H9 (cell line): ENCODE measurements around the gene DNAH8. TPM values are rescaled to one million over a fixed set of nuclear protein-coding genes. Genes with fewer than 3 reads are reported as not detected.

ENCODE experiments used
- DNase-seq: peaks from one replicate; pipeline ENCODE4 v3.0.0-alpha.2; 2017
- H2AFZ ChIP-seq: one replicate; pipeline ENCODE4 v1.6.1; 2013; ENCODE audit warnings: mild to moderate bottlenecking, low read length, control low read depth, moderate library complexity
- H2AK5ac ChIP-seq: 2 replicates; pipeline ENCODE4 v1.6.1; 2013; ENCODE audit warnings: low read length, control low read depth, mixed read lengths; ENCODE audit not compliant: insufficient read length
- H2BK120ac ChIP-seq: one replicate; pipeline ENCODE4 v1.6.1; 2013; ENCODE audit warnings: low read depth, mild to moderate bottlenecking, low read length, control low read depth, inconsistent platforms; ENCODE audit not compliant: poor library complexity, severe bottlenecking
- H2BK12ac ChIP-seq: 2 replicates; pipeline ENCODE4 v1.6.1; 2013; ENCODE audit warnings: low read length, control low read depth, mixed read lengths, low read depth; ENCODE audit not compliant: insufficient read length
- H2BK15ac ChIP-seq: 2 replicates; pipeline ENCODE4 v1.6.1; 2013; ENCODE audit warnings: low read depth, low read length, control low read depth
- H2BK20ac ChIP-seq: one replicate; pipeline ENCODE4 v1.6.1; 2013; ENCODE audit warnings: low read depth, mild to moderate bottlenecking, low read length, control low read depth, inconsistent platforms; ENCODE audit not compliant: poor library complexity, severe bottlenecking
- H2BK5ac ChIP-seq: 2 replicates; pipeline ENCODE4 v1.6.1; 2013; ENCODE audit warnings: low read length, control low read depth, mixed read lengths; ENCODE audit not compliant: insufficient read length
- H3K14ac ChIP-seq: 2 replicates; pipeline ENCODE4 v1.6.1; 2013; ENCODE audit warnings: low read length, control low read depth; ENCODE audit not compliant: insufficient read depth
- H3K18ac ChIP-seq: 2 replicates; pipeline ENCODE4 v1.6.1; 2013; ENCODE audit warnings: low read depth, mild to moderate bottlenecking, mixed read lengths, low read length, control low read depth; ENCODE audit not compliant: insufficient read length
- H3K23ac ChIP-seq: 2 replicates; pipeline ENCODE4 v1.6.1; 2013; ENCODE audit warnings: low read length, control low read depth, mixed read lengths, low read depth; ENCODE audit not compliant: insufficient read length
- H3K23me2 ChIP-seq: 2 replicates; pipeline ENCODE4 v1.6.1; 2013; ENCODE audit warnings: low read depth, mild to moderate bottlenecking, mixed read lengths, low read length, control low read depth; ENCODE audit not compliant: insufficient read length, poor library complexity, severe bottlenecking
- H3K27ac ChIP-seq: 2 replicates; pipeline ENCODE4 v1.5.1; 2013; ENCODE audit warnings: low read length, control low read depth, mixed read lengths, low read depth; ENCODE audit not compliant: insufficient read length
- H3K27me3 ChIP-seq: 2 replicates; pipeline ENCODE4 v1.6.1; 2013; ENCODE audit warnings: low read length, control low read depth, inconsistent platforms; ENCODE audit not compliant: insufficient read depth
- H3K4ac ChIP-seq: 2 replicates; pipeline ENCODE4 v1.6.1; 2013; ENCODE audit warnings: low read depth, mild to moderate bottlenecking, control low read depth, inconsistent platforms, low read length, moderate library complexity
- H3K4me1 ChIP-seq: 2 replicates; pipeline ENCODE4 v1.6.1; 2013; ENCODE audit warnings: low read length, control low read depth, inconsistent platforms; ENCODE audit not compliant: insufficient read depth
- H3K4me2 ChIP-seq: 2 replicates; pipeline ENCODE4 v1.6.1; 2013; ENCODE audit warnings: low read length, control low read depth, mixed read lengths; ENCODE audit not compliant: insufficient read length, insufficient read depth
- H3K56ac ChIP-seq: 2 replicates; pipeline ENCODE4 v1.6.1; 2013; ENCODE audit warnings: low read depth, mild to moderate bottlenecking, mixed read lengths, low read length, control low read depth; ENCODE audit not compliant: insufficient read length
- H3K79me1 ChIP-seq: 2 replicates; pipeline ENCODE4 v1.6.1; 2013; ENCODE audit warnings: low read depth, mild to moderate bottlenecking, moderate library complexity, low read length, control low read depth, inconsistent platforms; ENCODE audit not compliant: insufficient read depth, poor library complexity, severe bottlenecking
- H3K79me2 ChIP-seq: 2 replicates; pipeline ENCODE4 v1.6.1; 2013; ENCODE audit warnings: low read length, control low read depth, inconsistent platforms; ENCODE audit not compliant: insufficient read depth
- H3K9ac ChIP-seq: 2 replicates; pipeline ENCODE4 v1.6.1; 2013; ENCODE audit warnings: low read length, control low read depth, mixed read lengths; ENCODE audit not compliant: insufficient read length; ENCODE audit errors: extremely low read depth
- H3K9me3 ChIP-seq: one replicate; pipeline ENCODE4 v1.6.1; 2013; ENCODE audit warnings: low read depth, low read length, inconsistent platforms; ENCODE audit not compliant: control insufficient read depth
- H3T11ph ChIP-seq: one replicate; pipeline ENCODE4 v1.6.1; 2013; ENCODE audit warnings: mild to moderate bottlenecking, low read length, control low read depth, inconsistent platforms
- H4K20me1 ChIP-seq: one replicate; pipeline ENCODE4 v1.6.1; 2013; ENCODE audit not compliant: control insufficient read depth, insufficient read length, insufficient read depth
- H4K5ac ChIP-seq: 2 replicates; pipeline ENCODE4 v1.6.1; 2013; ENCODE audit warnings: low read depth, mild to moderate bottlenecking, mixed read lengths, low read length, control low read depth; ENCODE audit not compliant: insufficient read length
- H4K8ac ChIP-seq: replicated peaks from 2 replicates; pipeline ENCODE4 v1.6.1; 2013; ENCODE audit warnings: low read length, control low read depth, mixed read lengths, low read depth; ENCODE audit not compliant: insufficient read length
- H4K91ac ChIP-seq: 2 replicates; pipeline ENCODE4 v1.6.1; 2013; ENCODE audit warnings: low read depth, mild to moderate bottlenecking, moderate library complexity, mixed read lengths, low read length, control low read depth; ENCODE audit not compliant: insufficient read length
- H3K27ac Mint-ChIP-seq, 3 experiments: 2 replicates in 2 of 3; 3 replicates in 1 of 3; pipeline ENCODE4 v1.8.0; 2020 to 2021; ENCODE audit warnings: mixed read lengths in 3 of 3, mild to moderate bottlenecking in 1 of 3, moderate library complexity in 1 of 3
- H3K27me3 Mint-ChIP-seq: 2 replicates; pipeline ENCODE4 v1.8.0; 2021; ENCODE audit warnings: low read depth, mild to moderate bottlenecking, moderate library complexity, mixed read lengths
- H3K36me3 Mint-ChIP-seq, 3 experiments: 2 replicates in 2 of 3; 3 replicates in 1 of 3; pipeline ENCODE4 v1.8.0; 2020 to 2021; ENCODE audit warnings: low read depth in 3 of 3, mixed read lengths in 3 of 3; ENCODE audit not compliant: insufficient read depth in 1 of 3
- H3K4me1 Mint-ChIP-seq, 2 experiments: 2 replicates each; pipeline ENCODE4 v1.8.0; 2020; ENCODE audit warnings: mixed read lengths in 2 of 2
- H3K4me3 Mint-ChIP-seq, 2 experiments: 2 replicates in 1 of 2; 3 replicates in 1 of 2; pipeline ENCODE4 v1.8.0; 2020 to 2021; ENCODE audit warnings: mild to moderate bottlenecking in 2 of 2, mixed read lengths in 2 of 2, moderate library complexity in 1 of 2
- H3K9me3 Mint-ChIP-seq, 2 experiments: 2 replicates in 1 of 2; 3 replicates in 1 of 2; pipeline ENCODE4 v1.8.0; 2020; ENCODE audit warnings: mild to moderate bottlenecking in 2 of 2, mixed read lengths in 2 of 2, moderate library complexity in 1 of 2
- WGBS: extraction: QIAGEN DNeasy Blood & Tissue Kit; methylation state at CpG from one replicate; pipeline ENCODE4 v1.1.7; 2013; ENCODE audit warnings: missing lambda C conversion rate, low lambda C conversion rate, mixed read lengths; ENCODE audit not compliant: insufficient read length; ENCODE audit errors: extremely low coverage; 5-methylcytosine and 5-hydroxymethylcytosine counted together
- total RNA-seq: library from RNA; stranded (reverse); gene quantifications from 2 replicates; pipeline ENCODE4 v1.2.1, GENCODE V29; 2021
- TF ChIP-seq, protein P1 (sequence below): fragments of 200-600 bp; sonication (generic); conservative IDR thresholded peaks from 3 replicates; pipeline ENCODE4 v1.8.0; 2021; ENCODE audit warnings: antibody characterized with exemption, mild to moderate bottlenecking

The DNAH8 gene
- total RNA-seq, 1 experiment from 2014 or later, result not detected

DNA sequence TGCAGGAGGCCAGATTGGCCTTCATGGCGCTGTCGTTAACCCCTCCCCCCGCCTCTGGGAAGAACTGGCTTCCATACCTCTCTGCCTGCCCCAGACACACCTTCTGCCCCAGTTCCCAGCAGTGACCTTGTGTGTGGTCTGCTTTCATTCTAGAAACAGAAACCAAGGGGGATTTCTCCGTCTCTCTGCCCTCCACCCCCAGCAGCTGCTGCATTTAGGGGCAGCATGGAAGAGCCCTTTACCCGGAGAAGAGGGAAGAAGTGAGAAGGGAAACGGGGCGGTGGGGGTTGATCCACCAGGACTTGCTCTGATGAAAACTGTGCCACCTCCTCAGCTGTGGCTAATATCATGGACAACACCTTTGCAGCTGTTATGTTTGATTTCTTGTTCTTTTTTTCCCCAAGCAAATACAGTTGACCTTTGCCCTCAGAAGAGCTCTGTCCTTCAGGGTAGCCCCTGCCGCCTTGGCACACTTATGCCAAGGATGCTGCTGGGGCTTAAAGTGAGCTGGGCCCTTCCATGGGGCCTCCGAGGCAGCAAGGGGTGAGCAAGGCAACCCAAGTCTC is 339.5 kb downstream of the DNAH8 start:
- H3K4me2 ChIP-seq, result no peak overlapping the region
- H4K91ac ChIP-seq, result no peak overlapping the region
- H3K36me3 Mint-ChIP-seq, result peaks cover 0 to 7% (median 3%) of the 10 kb centered on the region in 3 experiments; a peak in 4 of 7 replicates
- no peak overlapping the region for H3K27ac ChIP-seq
- H3K4me1 ChIP-seq, result 0 out of 2 replicates have a peak, but pooled peaks cover 2% of the 10 kb centered on the region
- no peaks in the 10 kb centered on the region for H3K9me3 ChIP-seq
- no peak for DNase-seq
- no peaks in the 10 kb centered on the region for H3K9me3 Mint-ChIP-seq
- H2AFZ ChIP-seq, result no peak overlapping the region
- WGBS, result no CpG with 5 or more reads among the region's 9 CpGs
- H2BK15ac ChIP-seq, result no peak overlapping the region
- no peak overlapping the region for H3K4me3 Mint-ChIP-seq
- no peak overlapping the region for H3K4ac ChIP-seq
- peaks cover 2% of the 10 kb centered on the region for H3K23me2 ChIP-seq
- TF ChIP-seq, protein P1, sequence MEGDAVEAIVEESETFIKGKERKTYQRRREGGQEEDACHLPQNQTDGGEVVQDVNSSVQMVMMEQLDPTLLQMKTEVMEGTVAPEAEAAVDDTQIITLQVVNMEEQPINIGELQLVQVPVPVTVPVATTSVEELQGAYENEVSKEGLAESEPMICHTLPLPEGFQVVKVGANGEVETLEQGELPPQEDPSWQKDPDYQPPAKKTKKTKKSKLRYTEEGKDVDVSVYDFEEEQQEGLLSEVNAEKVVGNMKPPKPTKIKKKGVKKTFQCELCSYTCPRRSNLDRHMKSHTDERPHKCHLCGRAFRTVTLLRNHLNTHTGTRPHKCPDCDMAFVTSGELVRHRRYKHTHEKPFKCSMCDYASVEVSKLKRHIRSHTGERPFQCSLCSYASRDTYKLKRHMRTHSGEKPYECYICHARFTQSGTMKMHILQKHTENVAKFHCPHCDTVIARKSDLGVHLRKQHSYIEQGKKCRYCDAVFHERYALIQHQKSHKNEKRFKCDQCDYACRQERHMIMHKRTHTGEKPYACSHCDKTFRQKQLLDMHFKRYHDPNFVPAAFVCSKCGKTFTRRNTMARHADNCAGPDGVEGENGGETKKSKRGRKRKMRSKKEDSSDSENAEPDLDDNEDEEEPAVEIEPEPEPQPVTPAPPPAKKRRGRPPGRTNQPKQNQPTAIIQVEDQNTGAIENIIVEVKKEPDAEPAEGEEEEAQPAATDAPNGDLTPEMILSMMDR, result no peak
- no peak overlapping the region; a peak in 1 of 7 replicates for H3K27ac Mint-ChIP-seq
- no peak overlapping the region for H2BK20ac ChIP-seq
- H4K20me1 ChIP-seq, result peaks cover 3% of the 10 kb centered on the region
- peaks cover 2% of the 10 kb centered on the region; the same call in 1 of the 2 replicates for H3K27me3 ChIP-seq
- H3K9ac ChIP-seq, result no peak overlapping the region
- H3K56ac ChIP-seq, result no peak overlapping the region
- H2BK12ac ChIP-seq, result no peak overlapping the region
- H3K23ac ChIP-seq, result no peak overlapping the region
- no peak overlapping the region for H2BK120ac ChIP-seq
- H4K8ac ChIP-seq, result no peak overlapping the region
- no peaks in the 10 kb centered on the region for H3K79me1 ChIP-seq
- no peaks in the 10 kb centered on the region for H3K79me2 ChIP-seq
- H3K27me3 Mint-ChIP-seq, result peaks cover 35% of the 10 kb centered on the region
- no peak overlapping the region for H3K18ac ChIP-seq
- H3T11ph ChIP-seq, result no peak overlapping the region
- H4K5ac ChIP-seq, result no peak overlapping the region
- peaks cover 21 to 26% of the 10 kb centered on the region in 2 experiments for H3K4me1 Mint-ChIP-seq
- H3K14ac ChIP-seq, result no peak overlapping the region
- no peak overlapping the region for H2AK5ac ChIP-seq
- no peak overlapping the region for H2BK5ac ChIP-seq
